HEK293T (cell line): Measurements from ENCODE around the gene AVPR1B.

Experiments used
- CTCF ChIA-PET: fragments of 350-600 bp; formaldehyde crosslinking; extraction: SDS; loops from one replicate; lab custom pipeline; 2021; ENCODE audit warnings: antibody characterized with exemption, inconsistent platforms; lab: Yijun Ruan, JAX
- POLR2A ChIA-PET: fragments of 350-600 bp; formaldehyde crosslinking; extraction: SDS; loops from one replicate; lab custom pipeline; 2020; ENCODE audit warnings: antibody characterized with exemption, inconsistent platforms; lab: Yijun Ruan, JAX
- DNase-seq: peaks from one replicate; pipeline ENCODE4 v3.0.0; 2012; ENCODE audit warnings: mixed read lengths; ENCODE audit errors: extremely low spot score
- ARNT ChIP-seq: fragments of 450-650 bp; IDR thresholded peaks from 2 replicates; pipeline ENCODE4 v1.6.1; 2017; ENCODE audit warnings: mild to moderate bottlenecking
- BHLHE40 ChIP-seq: fragments of 450-650 bp; IDR thresholded peaks from 2 replicates; pipeline ENCODE4 v1.6.1; 2016; ENCODE audit warnings: mild to moderate bottlenecking, moderate library complexity, borderline replicate concordance
- CTBP1 ChIP-seq: fragments of 450-650 bp; IDR thresholded peaks from 2 replicates; pipeline ENCODE4 v1.6.1; 2016; ENCODE audit warnings: borderline replicate concordance
- ELF4 ChIP-seq: fragments of 450-650 bp; IDR thresholded peaks from 2 replicates; pipeline ENCODE4 v1.6.1; 2017; ENCODE audit warnings: antibody characterized with exemption
- FOXA1 ChIP-seq: fragments of 450-650 bp; IDR thresholded peaks from 2 replicates; pipeline ENCODE4 v1.6.1; 2016; ENCODE audit warnings: mild to moderate bottlenecking
- FOXK2 ChIP-seq: fragments of 450-650 bp; IDR thresholded peaks from 2 replicates; pipeline ENCODE4 v1.6.1; 2016; ENCODE audit warnings: mild to moderate bottlenecking
- FOXM1 ChIP-seq: fragments of 450-650 bp; IDR thresholded peaks from 2 replicates; pipeline ENCODE4 v1.6.1; 2017; ENCODE audit warnings: mild to moderate bottlenecking, borderline replicate concordance
- HDGF ChIP-seq: fragments of 450-650 bp; IDR thresholded peaks from 2 replicates; pipeline ENCODE4 v1.6.1; 2017; ENCODE audit warnings: antibody characterized with exemption, borderline replicate concordance
- L3MBTL2 ChIP-seq: fragments of 450-650 bp; conservative IDR thresholded peaks from 2 replicates; pipeline ENCODE4 v1.6.1; 2016; ENCODE audit warnings: mild to moderate bottlenecking
- LEF1 ChIP-seq: fragments of 450-650 bp; IDR thresholded peaks from 2 replicates; pipeline ENCODE4 v1.6.1; 2017; ENCODE audit warnings: mild to moderate bottlenecking, borderline replicate concordance
- NFRKB ChIP-seq: fragments of 450-650 bp; IDR thresholded peaks from 2 replicates; pipeline ENCODE4 v1.6.1; 2016; ENCODE audit warnings: mild to moderate bottlenecking, moderate library complexity
- SP1 ChIP-seq: fragments of 450-650 bp; IDR thresholded peaks from 2 replicates; pipeline ENCODE4 v1.6.1; 2017
- SUZ12 ChIP-seq: fragments of 450-650 bp; IDR thresholded peaks from 2 replicates; pipeline ENCODE4 v1.6.1; 2016; ENCODE audit warnings: mild to moderate bottlenecking
- TARDBP ChIP-seq: fragments of 450-650 bp; IDR thresholded peaks from 2 replicates; pipeline ENCODE4 v1.6.1; 2016
- ZNF384 ChIP-seq: fragments of 450-650 bp; IDR thresholded peaks from 2 replicates; pipeline ENCODE4 v1.6.1; 2016
- TF ChIP-seq, protein P1 (sequence below): fragments of 450-650 bp; IDR thresholded peaks from 2 replicates; pipeline ENCODE4 v1.6.1; 2016

The AVPR1B gene

DNA sequence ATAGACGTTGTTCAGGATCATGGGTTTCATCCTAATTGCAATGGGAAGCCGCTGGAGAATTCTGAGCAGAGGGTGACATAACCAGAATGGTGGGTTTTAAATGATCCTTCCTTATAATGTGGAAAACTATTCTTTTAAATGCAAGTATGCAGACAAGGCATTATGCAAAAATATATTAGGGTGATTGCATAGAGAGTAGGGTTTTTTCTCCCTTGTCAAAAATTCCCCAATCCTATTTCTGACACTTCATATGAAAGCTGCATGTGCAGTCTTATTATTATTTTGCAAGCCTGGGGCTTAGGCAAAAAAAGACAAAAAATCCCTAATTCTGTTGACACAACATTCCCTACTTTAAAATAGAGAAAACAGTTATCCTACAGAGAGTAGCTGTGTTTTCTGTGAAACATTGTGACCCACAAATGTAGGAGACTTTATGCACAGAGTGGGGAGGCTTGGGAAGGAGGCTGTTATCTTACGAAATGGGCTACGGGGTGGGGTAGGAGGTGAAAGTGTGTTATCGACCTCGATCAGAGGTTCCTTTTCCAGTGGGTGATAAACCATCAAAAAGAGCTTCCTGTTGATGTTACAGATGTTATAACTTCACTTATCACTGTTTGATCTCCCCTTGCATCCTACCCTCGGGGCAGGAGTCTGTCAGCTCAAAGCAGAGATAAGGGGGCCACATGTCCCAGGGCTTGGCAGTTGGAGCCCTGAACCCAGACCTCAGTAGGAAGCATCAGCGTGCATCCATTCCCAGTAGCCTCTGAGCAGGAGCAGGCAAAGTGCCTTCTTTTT, 37.0 kb downstream of the AVPR1B start:
- ChIA-PET POLR2A (no interaction called here), CTCF (no interaction called here)
- TF ChIP-seq SUZ12: no peak
- TF ChIP-seq LEF1: no peak
- no peak for DNase-seq

DNA sequence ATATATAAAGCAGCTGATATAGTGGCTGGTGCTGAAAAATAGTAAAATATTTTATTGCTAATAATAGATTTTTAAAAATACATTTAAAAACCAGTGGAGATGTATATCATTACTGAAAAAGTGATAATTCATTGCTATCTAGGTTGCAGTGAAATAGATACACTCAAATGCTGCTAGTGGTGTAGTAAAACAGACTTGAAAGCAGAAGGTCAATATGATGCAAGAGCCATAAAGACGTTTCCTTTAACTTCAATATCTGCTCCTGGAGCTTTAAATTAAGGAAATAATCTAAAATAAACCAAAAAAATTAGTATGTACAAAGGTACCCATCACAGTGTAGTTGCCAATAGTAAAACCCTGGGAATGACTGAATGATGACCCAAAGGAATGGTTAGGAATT, 38.1 kb downstream of the AVPR1B start:
- DNase-seq: no peak
- ChIA-PET CTCF (no interaction called here), POLR2A (no interaction called here)
- TF ChIP-seq CTBP1 (no peak), ARNT (no peak), FOXK2 (no peak), SUZ12 (no peak), L3MBTL2 (no peak), ZNF384 (no peak), FOXA1 (no peak)

DNA sequence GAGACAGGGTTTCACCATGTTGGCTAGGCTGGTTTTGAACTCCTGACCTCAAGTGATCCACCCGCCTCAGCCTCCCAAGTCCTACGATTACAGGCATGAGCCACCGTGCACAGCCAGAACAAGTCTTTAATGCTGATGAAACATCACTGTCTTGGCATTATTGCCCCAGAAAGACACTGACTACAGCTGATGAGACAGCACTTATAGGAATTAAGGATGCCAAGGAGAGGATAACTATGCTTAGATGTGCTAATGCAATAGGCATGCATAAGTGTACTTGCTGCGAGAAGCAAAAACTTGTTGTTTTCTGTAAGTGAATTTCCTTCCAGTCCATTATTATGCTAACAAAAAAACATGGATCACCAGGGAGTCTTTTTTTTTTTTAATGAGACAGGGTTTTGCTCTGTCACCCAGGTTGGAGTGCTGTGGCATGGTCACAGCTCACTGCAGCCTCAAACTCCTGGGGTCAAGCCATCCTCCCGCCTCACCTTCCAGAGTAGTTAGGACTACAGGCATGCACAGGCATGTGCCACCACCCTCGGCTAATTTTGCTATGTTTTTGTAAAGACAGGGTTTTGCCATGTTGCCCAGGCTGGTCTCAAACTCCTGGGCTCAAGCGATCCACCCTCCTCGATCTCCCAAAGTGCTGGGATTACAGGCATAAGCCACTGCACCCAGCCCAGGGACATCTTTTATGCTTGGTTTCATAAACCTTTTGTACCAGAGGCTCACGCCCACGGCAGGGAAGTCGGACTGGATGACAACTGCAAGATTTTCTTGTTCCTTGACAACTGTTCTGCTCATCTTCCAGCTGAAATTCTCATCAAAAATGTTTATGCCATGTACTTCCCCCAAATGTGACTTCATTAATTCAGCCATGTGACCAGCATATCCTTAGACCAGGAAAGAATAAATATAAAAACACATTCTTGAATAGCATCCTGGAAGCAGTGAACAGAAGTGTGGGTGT, 41.1 kb downstream of the AVPR1B start:
- TF ChIP-seq TARDBP (no peak), NFRKB (no peak), SUZ12 (no peak), HDGF (no peak), ARNT (no peak), L3MBTL2 (no peak), SP1 (no peak), LEF1 (no peak), FOXM1 (no peak), FOXK2 (no peak), CTBP1 (no peak), ZNF384 (no peak), ELF4 (no peak), BHLHE40 (no peak), FOXA1 (no peak)
- TF ChIP-seq, protein P1, sequence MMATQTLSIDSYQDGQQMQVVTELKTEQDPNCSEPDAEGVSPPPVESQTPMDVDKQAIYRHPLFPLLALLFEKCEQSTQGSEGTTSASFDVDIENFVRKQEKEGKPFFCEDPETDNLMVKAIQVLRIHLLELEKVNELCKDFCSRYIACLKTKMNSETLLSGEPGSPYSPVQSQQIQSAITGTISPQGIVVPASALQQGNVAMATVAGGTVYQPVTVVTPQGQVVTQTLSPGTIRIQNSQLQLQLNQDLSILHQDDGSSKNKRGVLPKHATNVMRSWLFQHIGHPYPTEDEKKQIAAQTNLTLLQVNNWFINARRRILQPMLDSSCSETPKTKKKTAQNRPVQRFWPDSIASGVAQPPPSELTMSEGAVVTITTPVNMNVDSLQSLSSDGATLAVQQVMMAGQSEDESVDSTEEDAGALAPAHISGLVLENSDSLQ: no peak
- no peak for DNase-seq
- ChIA-PET CTCF (no interaction called here), POLR2A (no interaction called here)

DNA sequence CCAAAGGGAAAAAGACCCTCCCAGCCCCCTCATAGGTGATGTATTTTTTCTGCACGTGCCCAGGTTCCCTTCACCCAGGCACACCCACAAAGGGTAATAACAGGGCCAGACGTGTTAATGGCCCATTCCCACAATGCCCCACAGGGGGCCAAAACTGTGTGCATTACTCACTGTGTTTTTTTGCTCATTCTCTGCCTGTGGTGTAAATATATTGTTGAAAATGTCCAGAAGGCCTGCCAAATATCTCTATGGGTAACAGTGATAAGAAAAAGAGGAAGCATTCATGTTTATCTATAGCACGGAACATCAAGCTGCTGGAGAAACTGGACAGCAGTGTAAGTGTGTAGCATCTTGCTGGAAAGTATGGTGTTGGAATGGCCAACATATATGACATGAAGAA, 42.3 kb downstream of the AVPR1B start:
- CTCF ChIA-PET: no interaction called here
- no peak for DNase-seq
- TF ChIP-seq L3MBTL2 (no peak), FOXA1 (no peak), ARNT (no peak), BHLHE40 (no peak), FOXM1 (no peak), SUZ12 (no peak), ZNF384 (no peak), CTBP1 (no peak), HDGF (no peak), LEF1 (no peak), TARDBP (no peak), ELF4 (no peak), SP1 (no peak)
- TF ChIP-seq, protein P1: no peak
- POLR2A ChIA-PET: no interaction called here

DNA sequence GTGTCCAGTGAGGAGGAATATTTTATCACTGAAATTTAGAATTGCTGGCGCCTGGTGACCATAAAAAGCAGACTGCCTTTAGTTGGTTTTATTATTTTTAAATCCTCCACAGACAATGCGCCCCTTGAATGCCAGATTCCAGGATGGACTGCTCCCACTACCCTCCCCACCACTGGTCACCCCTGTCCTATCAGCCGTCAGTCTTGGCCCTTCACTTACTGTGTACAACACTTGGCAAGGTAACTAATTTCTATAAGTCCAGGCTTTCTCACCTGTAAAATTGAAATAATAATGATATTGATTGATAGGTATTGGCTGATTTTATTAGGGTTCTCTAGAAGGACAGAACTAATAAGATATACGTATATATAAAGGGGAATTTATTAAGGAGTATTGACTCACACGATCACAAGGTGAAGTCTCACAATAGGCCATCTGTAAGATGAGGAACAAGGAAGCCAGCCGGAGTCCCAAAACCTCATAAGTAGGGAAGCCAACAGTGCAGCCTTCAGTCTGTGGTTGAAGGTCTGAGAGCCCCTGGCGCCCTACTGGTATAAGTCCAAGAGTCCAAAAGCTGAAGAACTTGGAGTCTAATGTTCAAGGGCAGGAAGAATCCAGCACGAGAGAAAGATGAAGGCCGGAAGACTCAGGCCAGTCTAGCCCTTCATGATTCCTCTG, 46.4 kb downstream of the AVPR1B start:
- CTCF ChIA-PET: no interaction called here

More for the DNA sequence above, 46.4 kb downstream of the AVPR1B start:
- DNase-seq: no peak
- TF ChIP-seq, protein P1: no peak
- TF ChIP-seq NFRKB (no peak), FOXM1 (no peak), FOXA1 (no peak), ZNF384 (no peak), CTBP1 (no peak), LEF1 (no peak)
- POLR2A ChIA-PET: no interaction called here
